HCT116 (cell line): ENCODE measurements around the gene RABGAP1. TPM values are rescaled to one million over a fixed set of nuclear protein-coding genes. Genes with fewer than 3 reads are reported as not detected.

Source experiments
- ATAC-seq: fragments of 200-7000 bp; cut with Tn5 transposase; 2 replicates; pipeline ENCODE4 v1.9.1; 2020; ENCODE audit warnings: mild to moderate bottlenecking, moderate library complexity
- BruUV-seq: library from RNA; stranded (reverse); fragments of 400-500 nt; replicated peaks from 2 replicates; lab custom pipeline; 2021; lab: Mats Ljungman, UMichigan
- CTCF ChIA-PET: fragments of 300-600 bp; sonication (Branson Sonifier 250); formaldehyde crosslinking; loops from one replicate; lab custom pipeline; 2021; ENCODE audit warnings: antibody characterized with exemption; lab: Charles Lee
- POLR2A ChIA-PET: fragments of 300-600, 350-600 bp; sonication (Branson Sonifier 250); formaldehyde crosslinking; loops from one replicate; lab custom pipeline; 2021; ENCODE audit warnings: antibody characterized with exemption; lab: Charles Lee
- RAD21 ChIA-PET, 2 experiments: fragments of 300-600 bp; sonication (Branson Sonifier 250); formaldehyde crosslinking; loops; one replicate each; lab custom pipeline; 2023; ENCODE audit warnings: low total read pairs in 2 of 2; ENCODE audit not compliant: uncharacterized antibody in 2 of 2, unreplicated experiment in 2 of 2, low non-redundant PET in 1 of 2; lab: Charles Lee
- DNase-seq: peaks from one replicate; pipeline ENCODE4 v3.0.0-alpha.2; 2010; ENCODE audit warnings: low read depth, low spot score
- H2AFZ ChIP-seq: fragments of 200-600 bp; shearing (Covaris generic), sonication (generic); 2 replicates; pipeline ENCODE4 v1.6.1; 2017; ENCODE audit warnings: low read depth, mixed run types, mixed read lengths, antibody characterized with exemption, low read length; ENCODE audit not compliant: poor library complexity, severe bottlenecking
- H3K27ac ChIP-seq: 2 replicates; pipeline ENCODE4 v1.5.1; 2012; ENCODE audit warnings: low read depth, low read length
- H3K27me3 ChIP-seq: fragments of 200-600 bp; sonication (generic); 2 replicates; pipeline ENCODE4 v1.6.1; 2016; ENCODE audit warnings: mixed run types, low read length, mixed read lengths; ENCODE audit not compliant: insufficient read depth
- H3K36me3 ChIP-seq, 2 experiments: fragments of 200-500 bp in 1 of 2; fragments of 200-600 bp in 1 of 2; sonication (Bioruptor generic) in 1 of 2; sonication (generic) in 1 of 2; 2 replicates each; pipeline versions ENCODE4 v1.5.1 to v1.6.1; 2014 to 2016; ENCODE audit warnings: low read length in 2 of 2, inconsistent platforms in 1 of 2, mixed read lengths in 1 of 2, mixed run types in 1 of 2; ENCODE audit not compliant: insufficient read depth in 2 of 2, control insufficient read depth in 1 of 2
- H3K4me1 ChIP-seq, 2 experiments: fragments of 200-600 bp in 1 of 2; sonication (generic) in 1 of 2; 2 replicates each; pipeline versions ENCODE4 v1.5.1 to v1.6.1; 2012 to 2017; ENCODE audit warnings: low read length in 2 of 2, inconsistent platforms in 1 of 2, mild to moderate bottlenecking in 1 of 2, mixed read lengths in 1 of 2, mixed run types in 1 of 2, moderate library complexity in 1 of 2; ENCODE audit not compliant: insufficient read depth in 2 of 2, control insufficient read depth in 1 of 2
- H3K4me2 ChIP-seq: fragments of 200-600 bp; sonication (generic); 2 replicates; pipeline ENCODE4 v1.6.1; 2017; ENCODE audit warnings: mixed run types, low read length, mixed read lengths
- H3K4me3 ChIP-seq, 2 experiments: fragments of 200-600 bp in 1 of 2; sonication (generic) in 1 of 2; replicated peaks in 1 of 2; 2 replicates each; pipeline ENCODE4 v1.5.1; 2011 to 2016; ENCODE audit warnings: low read length in 2 of 2, control low read depth in 1 of 2, low read depth in 1 of 2, mild to moderate bottlenecking in 1 of 2, mixed read lengths in 1 of 2, mixed run types in 1 of 2
- H3K79me2 ChIP-seq: fragments of 200-600 bp; sonication (generic); 2 replicates; pipeline ENCODE4 v1.6.1; 2017; ENCODE audit warnings: mild to moderate bottlenecking, mixed run types, low read length, moderate library complexity, mixed read lengths; ENCODE audit not compliant: insufficient read depth
- H3K9ac ChIP-seq: fragments of 200-600 bp; sonication (generic); 2 replicates; pipeline ENCODE4 v1.6.1; 2016; ENCODE audit warnings: low read length, mixed read lengths
- H3K9me2 ChIP-seq: fragments of 200-600 bp; sonication (generic), shearing (Covaris generic); 2 replicates; pipeline ENCODE4 v1.6.1; 2017; ENCODE audit warnings: mixed run types, mild to moderate bottlenecking, moderate library complexity; ENCODE audit not compliant: insufficient read depth
- H3K9me3 ChIP-seq, 2 experiments: fragments of 200-500 bp in 1 of 2; fragments of 200-600 bp in 1 of 2; sonication (Bioruptor generic) in 1 of 2; sonication (generic) in 1 of 2; 2 replicates each; pipeline ENCODE4 v1.6.1; 2014 to 2017; ENCODE audit warnings: low read length in 2 of 2, mixed read lengths in 2 of 2, inconsistent platforms in 1 of 2, low read depth in 1 of 2, mild to moderate bottlenecking in 1 of 2, mixed run types in 1 of 2, moderate library complexity in 1 of 2; ENCODE audit not compliant: control insufficient read depth in 1 of 2, insufficient read depth in 1 of 2
- H4K20me1 ChIP-seq: fragments of 200-600 bp; sonication (generic), shearing (Covaris generic); 2 replicates; pipeline ENCODE4 v1.6.1; 2017; ENCODE audit warnings: mixed run types, mild to moderate bottlenecking, moderate library complexity; ENCODE audit not compliant: insufficient read depth
- CBX3 ChIP-seq: IDR thresholded peaks from 2 replicates; pipeline ENCODE4 v1.6.1; 2012; ENCODE audit warnings: low read depth
- CEBPB ChIP-seq: IDR thresholded peaks from 2 replicates; pipeline ENCODE4 v1.6.1; 2012; ENCODE audit warnings: low read depth
- CTCF ChIP-seq, 3 experiments: fragments of 200-600 bp in 1 of 3; sonication (generic) in 1 of 3; IDR thresholded peaks in 2 of 3; conservative IDR thresholded peaks in 1 of 3; 2 replicates each; pipeline ENCODE4 v1.5.1; 2012 to 2017; ENCODE audit warnings: low read depth in 2 of 3, low read length in 2 of 3, antibody characterized with exemption in 1 of 3, borderline replicate concordance in 1 of 3, control low read depth in 1 of 3, mild to moderate bottlenecking in 1 of 3, mixed read lengths in 1 of 3, mixed run types in 1 of 3, moderate library complexity in 1 of 3; ENCODE audit not compliant: insufficient read depth in 1 of 3
- EGR1 ChIP-seq: IDR thresholded peaks from 2 replicates; pipeline ENCODE4 v1.6.1; 2012; ENCODE audit warnings: low read depth
- ELF1 ChIP-seq: IDR thresholded peaks from 2 replicates; pipeline ENCODE4 v1.6.1; 2012; ENCODE audit warnings: low read depth, borderline replicate concordance
- EZH2phosphoT487 ChIP-seq: fragments of 200-600 bp; IDR thresholded peaks from 2 replicates; pipeline ENCODE4 v1.6.1; 2018; ENCODE audit warnings: antibody characterized with exemption, borderline replicate concordance
- FOSL1 ChIP-seq: IDR thresholded peaks from 2 replicates; pipeline ENCODE4 v1.6.1; 2012; ENCODE audit warnings: low read depth
- JUND ChIP-seq: IDR thresholded peaks from 2 replicates; pipeline ENCODE4 v1.6.1; 2012
- MAX ChIP-seq: IDR thresholded peaks from 2 replicates; pipeline ENCODE4 v1.6.1; 2012
- POLR2A ChIP-seq: IDR thresholded peaks from 2 replicates; pipeline ENCODE4 v1.7.0; 2011; ENCODE audit warnings: borderline replicate concordance; ENCODE audit not compliant: insufficient read depth, insufficient read length; ENCODE audit errors: extremely low read depth
- POLR2AphosphoS5 ChIP-seq: IDR thresholded peaks from 2 replicates; pipeline ENCODE4 v1.6.1; 2011; ENCODE audit warnings: mild to moderate bottlenecking, low read depth, low read length, moderate library complexity
- RAD21 ChIP-seq: IDR thresholded peaks from 2 replicates; pipeline ENCODE4 v1.6.1; 2012; ENCODE audit warnings: low read depth, mild to moderate bottlenecking
- REST ChIP-seq: IDR thresholded peaks from 2 replicates; pipeline ENCODE4 v1.6.1; 2012; ENCODE audit warnings: low read depth
- SIN3A ChIP-seq: IDR thresholded peaks from 2 replicates; pipeline ENCODE4 v1.6.1; 2012; ENCODE audit warnings: low read depth
- SP1 ChIP-seq: IDR thresholded peaks from 2 replicates; pipeline ENCODE4 v1.6.1; 2012; ENCODE audit warnings: low read depth
- SRF ChIP-seq: IDR thresholded peaks from 2 replicates; pipeline ENCODE4 v1.6.1; 2012; ENCODE audit warnings: low read depth
- ZBTB33 ChIP-seq: IDR thresholded peaks from 2 replicates; pipeline ENCODE4 v1.6.1; 2011; ENCODE audit warnings: mild to moderate bottlenecking, low read length, moderate library complexity; ENCODE audit not compliant: insufficient replicate concordance; ENCODE audit errors: extremely low read depth
- ZFX ChIP-seq: fragments of 450-650 bp; IDR thresholded peaks from 2 replicates; pipeline ENCODE4 v1.6.1; 2017
- ZNF274 ChIP-seq: fragments of 200-500 bp; sonication (Bioruptor generic); IDR thresholded peaks from 2 replicates; pipeline ENCODE4 v1.6.1; 2014; ENCODE audit warnings: mild to moderate bottlenecking, low read depth, low read length, inconsistent platforms
- intact Hi-C: fragments of 100-400 bp; cut with micrococcal nuclease; formaldehyde crosslinking; loops from 2 replicates; pipeline ENCODE4 v1.10.0; 2022
- total RNA-seq: library from RNA; stranded (reverse); gene quantifications from one replicate; pipeline ENCODE4 v1.2.1, GENCODE V29; 2021; ENCODE audit not compliant: unreplicated experiment

RABGAP1 gene
- total RNA-seq, 1 experiment from 2014 or later, result 29.7 TPM

GRCh38 chr9:123031963-123032362 lies 91.1 kb downstream of the RABGAP1 start:
- POLR2A ChIA-PET, result interaction anchor here (1.0 kb wide), 1 partner anchor 10 kb away, joined by 3 read pairs; no protein-coding TSS in a partner anchor
- BruUV-seq, result no TSS peak
- Histone ChIP-seq H3K27ac (no peak overlapping the region), H3K9ac (no peak overlapping the region), H3K9me2 (no peaks in the 10 kb centered on the region), H3K79me2 (no peaks in the 10 kb centered on the region), H3K36me3 (no peaks in the 10 kb centered on the region), H3K4me1 (no peaks in the 10 kb centered on the region), H3K27me3 (no peaks in the 10 kb centered on the region), H3K4me2 (no peak overlapping the region), H2AFZ (no peak overlapping the region), H4K20me1 (no peaks in the 10 kb centered on the region), H3K4me3 (no peak overlapping the region), H3K9me3 (no peaks in the 10 kb centered on the region)
- TF ChIP-seq REST (no peak), ZBTB33 (no peak), EGR1 (no peak), JUND (no peak), ZNF274 (no peak), CEBPB (no peak), POLR2AphosphoS5 (no peak), RAD21 (no peak), ELF1 (no peak), SRF (no peak), FOSL1 (no peak), ZFX (no peak), CBX3 (no peak), CTCF (IDR thresholded peaks at IDR 0.05 in 2 of 3, conservative IDR thresholded peaks at IDR 0.05 in 1 of 3; ENCODE audit: borderline replicate concordance in 1 of 3, insufficient read depth in 1 of 3, low read depth in 2 of 3, low read length in 2 of 3) (no peak), SIN3A (no peak), SP1 (no peak), MAX (no peak), POLR2A (no peak), EZH2phosphoT487 (no peak)
- RAD21 ChIA-PET, result no interaction called here
- ATAC-seq (no peak), DNase-seq (no peak)
- intact Hi-C loops, result no loop called here
- CTCF ChIA-PET, result no interaction called here
